AG04449 (cell line): ENCODE results near the gene SERPINH1.

ENCODE experiments used
- CTCF ChIA-PET: fragments of 350-600 bp; formaldehyde crosslinking; extraction: SDS; loops from one replicate; lab custom pipeline; 2021; ENCODE audit warnings: antibody characterized with exemption; lab: Yijun Ruan, JAX
- POLR2A ChIA-PET: fragments of 400-600, 350-600 bp; formaldehyde crosslinking; extraction: SDS; loops from one replicate; lab custom pipeline; 2020; ENCODE audit warnings: antibody characterized with exemption, inconsistent platforms; lab: Yijun Ruan, JAX
- DNase-seq: peaks from one replicate; pipeline ENCODE4 v3.0.0-alpha.2; 2010; ENCODE audit warnings: low read depth, low spot score
- H3K4me3 ChIP-seq: 2 replicates; pipeline ENCODE4 v1.5.1; 2011; ENCODE audit warnings: low read depth, mild to moderate bottlenecking, control low read depth, low read length
- TF ChIP-seq, protein P1 (sequence below): IDR thresholded peaks from one replicate; pipeline ENCODE4 v1.5.1; 2011; ENCODE audit warnings: mild to moderate bottlenecking, moderate library complexity, low read length, control low read depth, inconsistent platforms; ENCODE audit not compliant: insufficient read depth; ENCODE audit errors: missing control alignments

SERPINH1 gene

DNA sequence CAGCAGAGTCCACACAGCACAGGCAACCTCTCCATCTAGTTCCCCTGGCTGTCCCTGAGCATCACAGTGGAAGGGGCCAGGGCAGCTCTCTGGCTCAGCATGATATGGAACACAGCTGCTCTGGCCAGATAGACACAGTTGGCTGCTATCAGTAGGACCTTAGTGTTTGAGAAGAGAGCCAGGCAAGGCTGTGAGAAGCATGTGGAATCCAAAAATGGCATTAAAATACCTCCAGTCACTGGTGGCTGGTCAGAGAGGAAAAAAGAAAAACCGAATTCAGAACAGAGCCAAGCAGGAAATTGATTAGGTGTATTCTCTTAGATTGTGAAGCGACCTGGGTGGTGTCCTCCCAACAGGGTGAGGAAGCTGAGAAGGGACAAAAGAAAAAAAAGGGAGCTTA lies 27.9 kb downstream of the SERPINH1 start:
- DNase-seq, result no peak
- CTCF ChIA-PET, result interaction anchor here (1.0 to 3.7 kb wide), 2 partner anchors 9 to 13 kb away, joined by 3 to 21 read pairs; no protein-coding TSS in a partner anchor
- TF ChIP-seq, protein P1, sequence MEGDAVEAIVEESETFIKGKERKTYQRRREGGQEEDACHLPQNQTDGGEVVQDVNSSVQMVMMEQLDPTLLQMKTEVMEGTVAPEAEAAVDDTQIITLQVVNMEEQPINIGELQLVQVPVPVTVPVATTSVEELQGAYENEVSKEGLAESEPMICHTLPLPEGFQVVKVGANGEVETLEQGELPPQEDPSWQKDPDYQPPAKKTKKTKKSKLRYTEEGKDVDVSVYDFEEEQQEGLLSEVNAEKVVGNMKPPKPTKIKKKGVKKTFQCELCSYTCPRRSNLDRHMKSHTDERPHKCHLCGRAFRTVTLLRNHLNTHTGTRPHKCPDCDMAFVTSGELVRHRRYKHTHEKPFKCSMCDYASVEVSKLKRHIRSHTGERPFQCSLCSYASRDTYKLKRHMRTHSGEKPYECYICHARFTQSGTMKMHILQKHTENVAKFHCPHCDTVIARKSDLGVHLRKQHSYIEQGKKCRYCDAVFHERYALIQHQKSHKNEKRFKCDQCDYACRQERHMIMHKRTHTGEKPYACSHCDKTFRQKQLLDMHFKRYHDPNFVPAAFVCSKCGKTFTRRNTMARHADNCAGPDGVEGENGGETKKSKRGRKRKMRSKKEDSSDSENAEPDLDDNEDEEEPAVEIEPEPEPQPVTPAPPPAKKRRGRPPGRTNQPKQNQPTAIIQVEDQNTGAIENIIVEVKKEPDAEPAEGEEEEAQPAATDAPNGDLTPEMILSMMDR, result no peak
- H3K4me3 ChIP-seq, result no peak overlapping the region
- POLR2A ChIA-PET, result no interaction called here

DNA sequence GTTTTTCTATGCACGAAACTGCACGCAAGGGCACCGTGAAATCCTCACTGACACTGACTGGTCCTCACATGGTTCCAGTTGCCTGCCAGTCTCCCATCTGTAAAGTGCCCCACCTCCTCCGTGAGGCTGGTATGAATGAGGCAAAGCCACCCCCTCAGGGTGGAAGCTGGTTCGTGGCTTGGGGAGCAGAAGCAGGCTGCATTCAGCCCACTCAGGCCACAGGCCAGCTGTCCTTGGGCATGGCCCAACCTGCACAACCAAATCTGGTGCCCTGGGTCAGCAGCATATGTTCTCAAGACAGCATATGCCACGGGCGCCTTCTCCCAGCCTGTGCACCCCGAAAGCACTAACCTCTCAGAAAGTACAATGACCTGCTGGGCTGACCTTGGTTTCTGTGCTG lies 29.3 kb downstream of the SERPINH1 start:
- H3K4me3 ChIP-seq, result no peak overlapping the region
- CTCF ChIA-PET, result interaction anchor here (0.8 to 3.7 kb wide), 4 partner anchors 7 to 159 kb away, joined by 3 to 21 read pairs (median 4); no protein-coding TSS in a partner anchor
- TF ChIP-seq, protein P1, result no peak
- DNase-seq, result no peak
- POLR2A ChIA-PET, result interaction anchor here (1.9 kb wide), 1 partner anchor 37 kb away, joined by 4 read pairs; no protein-coding TSS in a partner anchor

DNA sequence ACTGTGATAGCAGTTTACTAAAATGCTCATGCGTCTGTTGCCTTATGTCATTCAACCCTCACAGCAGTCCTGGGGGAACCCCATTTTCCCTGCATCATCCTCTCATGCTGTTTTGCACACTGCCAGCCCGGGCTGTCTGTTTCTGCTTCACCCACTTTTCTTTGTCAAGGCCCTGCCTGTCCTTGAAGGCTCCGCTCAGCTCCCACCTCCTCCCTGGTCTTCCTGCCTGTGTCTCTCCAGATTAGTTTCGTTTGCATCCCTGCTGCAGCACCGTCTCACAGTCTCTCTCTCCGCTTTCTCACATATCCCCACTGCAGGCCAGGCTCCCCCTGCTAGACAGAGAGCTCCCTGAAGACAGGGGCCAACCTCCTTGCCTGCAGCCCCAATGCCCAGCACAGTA lies 29.9 kb downstream of the SERPINH1 start:
- CTCF ChIA-PET, result interaction anchor here (1.2 to 1.4 kb wide), 4 partner anchors 8 to 20 kb away, joined by 3 to 5 read pairs (median 4); no protein-coding TSS in a partner anchor
- TF ChIP-seq, protein P1, result no peak
- DNase-seq, result no peak
- POLR2A ChIA-PET, result interaction anchor here (0.7 to 1.9 kb wide), 2 partner anchors 14 to 38 kb away, joined by 3 to 4 read pairs; no protein-coding TSS in a partner anchor
- no peak overlapping the region for H3K4me3 ChIP-seq

DNA sequence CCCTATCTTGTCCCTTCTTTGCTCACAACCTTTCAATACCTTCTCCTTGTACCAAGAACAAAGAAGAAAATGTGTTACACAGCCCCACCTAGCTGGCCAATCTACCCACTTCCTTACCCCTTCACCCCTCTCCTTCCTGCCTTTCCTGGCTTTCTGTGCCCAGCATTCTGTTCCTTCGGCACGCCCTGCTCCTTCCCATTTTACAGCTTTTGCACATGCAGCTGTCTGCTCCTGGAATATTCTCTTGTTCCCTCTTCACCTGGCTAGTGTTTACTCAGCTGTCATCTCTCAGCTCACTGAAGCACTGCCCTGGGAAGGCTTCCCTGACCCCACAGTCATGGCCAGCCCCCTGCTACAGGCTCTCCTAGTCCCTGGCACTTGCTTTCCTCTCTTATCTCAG lies 30.7 kb downstream of the SERPINH1 start:
- H3K4me3 ChIP-seq, result no peak overlapping the region
- CTCF ChIA-PET, result interaction anchor here (1.2 to 1.4 kb wide), 3 partner anchors 9 to 21 kb away, joined by 3 to 5 read pairs (median 3); no protein-coding TSS in a partner anchor
- no peak for DNase-seq
- TF ChIP-seq, protein P1, result no peak
- POLR2A ChIA-PET, result no interaction called here

DNA sequence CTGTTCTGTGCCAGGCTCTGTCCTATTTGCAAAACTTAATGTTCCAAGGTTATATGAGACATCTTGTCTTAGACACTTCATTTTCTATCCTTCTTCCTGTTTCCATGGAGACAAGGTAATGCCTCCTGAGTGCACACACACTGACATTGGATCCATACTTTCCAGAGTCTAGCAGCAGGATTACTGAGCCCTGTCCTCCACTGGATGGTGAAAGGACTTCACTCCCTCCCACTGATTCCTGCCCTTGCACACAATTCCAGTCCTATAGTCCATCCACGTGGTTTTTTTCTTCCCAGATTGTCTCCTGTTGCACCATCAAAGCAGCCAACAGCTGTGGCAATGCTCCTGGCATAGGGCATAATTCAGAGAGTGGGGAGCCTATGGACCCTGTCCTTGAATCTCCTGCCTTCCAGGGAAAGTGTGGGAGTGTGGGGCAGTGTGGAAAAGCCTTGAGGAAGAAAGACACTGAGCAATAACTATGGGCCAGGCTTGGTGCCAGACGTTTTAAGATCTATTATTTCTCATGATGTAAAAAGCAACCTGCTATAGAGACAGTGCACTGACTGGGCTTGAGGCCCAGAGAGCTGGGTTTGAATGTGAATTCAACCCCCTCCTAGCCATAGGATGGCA lies 31.3 kb downstream of the SERPINH1 start:
- CTCF ChIA-PET, result interaction anchor here (1.3 to 1.4 kb wide), 2 partner anchors 16 to 113 kb away, joined by 3 to 5 read pairs; no protein-coding TSS in a partner anchor
- no peak overlapping the region for H3K4me3 ChIP-seq
- POLR2A ChIA-PET, result no interaction called here
- no peak for DNase-seq
- TF ChIP-seq, protein P1, result no peak

DNA sequence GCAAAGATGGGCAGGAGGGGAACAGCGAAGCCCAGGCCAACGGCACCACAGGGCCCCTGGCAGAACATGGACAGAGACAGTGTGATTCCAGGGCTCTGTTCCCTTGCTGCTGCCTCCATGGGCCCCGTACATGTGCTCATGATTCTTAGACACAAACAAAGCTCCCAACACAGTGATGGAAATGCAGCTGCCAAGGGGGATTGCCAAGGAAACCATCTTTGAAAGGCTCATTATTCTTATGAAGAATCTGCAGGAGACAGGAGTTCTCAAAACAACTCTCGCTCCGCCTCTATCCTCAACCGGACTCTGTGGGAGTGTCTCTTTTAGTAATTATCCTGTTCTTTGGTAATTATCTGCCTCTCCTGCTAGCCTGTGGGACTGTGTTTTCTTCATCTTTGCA lies 32.2 kb downstream of the SERPINH1 start:
- ChIA-PET POLR2A (no interaction called here), CTCF (interaction anchor here (1.3 to 2.6 kb wide), 2 partner anchors 8 to 112 kb away, joined by 5 to 14 read pairs; no protein-coding TSS in a partner anchor)
- no peak for DNase-seq
- TF ChIP-seq, protein P1, result no peak
- no peak overlapping the region for H3K4me3 ChIP-seq
